ENCODE results near the gene MYZAP.

Gene MYZAP

DNA sequence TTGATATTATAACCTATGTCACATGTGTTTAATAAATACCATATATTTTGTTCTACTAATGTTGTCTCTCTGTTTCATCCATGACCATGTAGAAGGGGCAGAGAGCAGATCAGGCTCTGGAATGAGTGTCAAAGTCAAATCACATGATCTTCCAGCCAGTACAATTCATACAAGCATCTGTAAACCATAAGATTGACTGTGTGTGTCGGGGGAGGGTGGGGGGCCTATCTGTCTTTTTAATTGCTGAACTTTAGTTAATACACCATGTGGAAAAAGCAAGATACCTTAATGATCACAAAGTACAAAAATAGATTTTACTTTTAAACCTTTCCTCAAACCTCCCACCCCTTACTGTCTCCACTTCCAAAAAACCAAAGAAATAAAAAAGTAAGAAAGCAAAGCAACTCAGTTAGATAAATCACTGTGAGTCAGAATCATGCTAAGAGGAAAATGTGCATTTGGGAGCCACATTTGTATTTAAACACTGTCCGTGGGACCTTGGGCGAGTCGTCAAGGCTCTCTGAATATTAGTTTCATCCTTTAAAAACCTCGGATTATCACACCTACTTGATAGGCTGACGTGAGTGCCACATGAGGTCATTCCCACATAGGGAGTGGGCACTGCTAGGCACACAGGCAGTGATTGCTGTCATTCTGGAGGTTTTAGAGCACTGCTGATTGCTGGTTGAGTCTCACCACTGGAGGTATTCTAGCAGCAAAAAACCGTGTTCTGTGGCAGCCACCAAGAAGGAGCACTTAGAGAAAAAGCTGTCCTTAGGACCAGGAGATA lies 93.8 kb downstream of the MYZAP start:
- Histone ChIP-seq H3K4me1 (ENCODE audit: insufficient read depth, low read length) (no peaks in the 10 kb centered on the region), H3K9ac (ENCODE audit: low read depth, low read length) (no peak overlapping the region), H4K20me1 (ENCODE audit: insufficient read depth, low read length) (no peaks in the 10 kb centered on the region), H2AFZ (ENCODE audit: low read depth, low read length) (no peak overlapping the region), H3K4me2 (ENCODE audit: insufficient read depth, low read length) (no peak overlapping the region), H3K9me3 (ENCODE audit: insufficient read depth, low read length, severe bottlenecking) (no peaks in the 10 kb centered on the region), H3K36me3 (ENCODE audit: insufficient read depth, low read length) (no peaks in the 10 kb centered on the region), H3K27me3 (ENCODE audit: insufficient read depth, low read length, poor library complexity) (no peaks in the 10 kb centered on the region), H3K79me2 (ENCODE audit: insufficient read depth, low read length) (no peaks in the 10 kb centered on the region), H3K27ac (ENCODE audit: low read length) (no peak overlapping the region), H3K4me3 (ENCODE audit: low read depth in 1 of 2, low read length in 2 of 2) (no peak overlapping the region)
- TF ChIP-seq EZH2 (IDR thresholded peaks at IDR 0.05; ENCODE audit: borderline replicate concordance, low read depth, low read length, severe bottlenecking) = no peak
- TF ChIP-seq, protein P1, sequence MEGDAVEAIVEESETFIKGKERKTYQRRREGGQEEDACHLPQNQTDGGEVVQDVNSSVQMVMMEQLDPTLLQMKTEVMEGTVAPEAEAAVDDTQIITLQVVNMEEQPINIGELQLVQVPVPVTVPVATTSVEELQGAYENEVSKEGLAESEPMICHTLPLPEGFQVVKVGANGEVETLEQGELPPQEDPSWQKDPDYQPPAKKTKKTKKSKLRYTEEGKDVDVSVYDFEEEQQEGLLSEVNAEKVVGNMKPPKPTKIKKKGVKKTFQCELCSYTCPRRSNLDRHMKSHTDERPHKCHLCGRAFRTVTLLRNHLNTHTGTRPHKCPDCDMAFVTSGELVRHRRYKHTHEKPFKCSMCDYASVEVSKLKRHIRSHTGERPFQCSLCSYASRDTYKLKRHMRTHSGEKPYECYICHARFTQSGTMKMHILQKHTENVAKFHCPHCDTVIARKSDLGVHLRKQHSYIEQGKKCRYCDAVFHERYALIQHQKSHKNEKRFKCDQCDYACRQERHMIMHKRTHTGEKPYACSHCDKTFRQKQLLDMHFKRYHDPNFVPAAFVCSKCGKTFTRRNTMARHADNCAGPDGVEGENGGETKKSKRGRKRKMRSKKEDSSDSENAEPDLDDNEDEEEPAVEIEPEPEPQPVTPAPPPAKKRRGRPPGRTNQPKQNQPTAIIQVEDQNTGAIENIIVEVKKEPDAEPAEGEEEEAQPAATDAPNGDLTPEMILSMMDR (IDR thresholded peaks at IDR 0.05; ENCODE audit: borderline replicate concordance, extremely low read depth, low read length, poor library complexity, severe bottlenecking) = no peak
- no peak for ATAC-seq (ENCODE audit: insufficient read depth, low read depth)
- DNase-seq = no peak

DNA sequence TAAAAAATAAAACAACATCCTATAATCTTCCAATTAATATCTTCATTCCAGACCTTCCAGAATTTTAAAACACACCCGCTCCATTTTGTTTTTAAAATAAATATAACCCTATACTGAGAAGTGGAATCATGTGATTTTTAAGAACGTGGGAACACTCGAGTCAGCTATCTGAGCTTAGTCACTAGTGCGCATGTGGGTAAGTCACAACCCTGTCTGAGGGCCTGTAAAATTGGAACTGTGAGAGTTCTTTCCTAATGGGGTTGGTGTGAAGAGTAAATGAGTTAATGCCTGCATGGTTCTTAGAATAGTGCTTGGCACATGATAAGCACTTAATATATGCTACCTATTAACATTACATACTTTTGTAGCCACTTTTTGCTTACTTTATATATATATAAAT lies 95.0 kb downstream of the MYZAP start:
- ATAC-seq (ENCODE audit: insufficient read depth, low read depth) (no peak), DNase-seq (no peak)
- no peak overlapping the region for H3K9ac ChIP-seq (ENCODE audit: low read depth, low read length)
- H3K27ac ChIP-seq (ENCODE audit: low read length) = no peak overlapping the region
- no peaks in the 10 kb centered on the region for H3K4me1 ChIP-seq (ENCODE audit: insufficient read depth, low read length)
- H4K20me1 ChIP-seq (ENCODE audit: insufficient read depth, low read length) = no peaks in the 10 kb centered on the region
- TF ChIP-seq EZH2 (IDR thresholded peaks at IDR 0.05; ENCODE audit: borderline replicate concordance, low read depth, low read length, severe bottlenecking) = no peak
- TF ChIP-seq, protein P1 (IDR thresholded peaks at IDR 0.05; ENCODE audit: borderline replicate concordance, extremely low read depth, low read length, poor library complexity, severe bottlenecking) = no peak
- H3K79me2 ChIP-seq (ENCODE audit: insufficient read depth, low read length) = no peaks in the 10 kb centered on the region
- no peaks in the 10 kb centered on the region for H3K36me3 ChIP-seq (ENCODE audit: insufficient read depth, low read length)
- no peak overlapping the region for H2AFZ ChIP-seq (ENCODE audit: low read depth, low read length)
- H3K4me3 ChIP-seq (ENCODE audit: low read depth in 1 of 2, low read length in 2 of 2) = no peak overlapping the region
- no peak overlapping the region for H3K4me2 ChIP-seq (ENCODE audit: insufficient read depth, low read length)
- no peaks in the 10 kb centered on the region for H3K9me3 ChIP-seq (ENCODE audit: insufficient read depth, low read length, severe bottlenecking)
- H3K27me3 ChIP-seq (ENCODE audit: insufficient read depth, low read length, poor library complexity) = no peaks in the 10 kb centered on the region

DNA sequence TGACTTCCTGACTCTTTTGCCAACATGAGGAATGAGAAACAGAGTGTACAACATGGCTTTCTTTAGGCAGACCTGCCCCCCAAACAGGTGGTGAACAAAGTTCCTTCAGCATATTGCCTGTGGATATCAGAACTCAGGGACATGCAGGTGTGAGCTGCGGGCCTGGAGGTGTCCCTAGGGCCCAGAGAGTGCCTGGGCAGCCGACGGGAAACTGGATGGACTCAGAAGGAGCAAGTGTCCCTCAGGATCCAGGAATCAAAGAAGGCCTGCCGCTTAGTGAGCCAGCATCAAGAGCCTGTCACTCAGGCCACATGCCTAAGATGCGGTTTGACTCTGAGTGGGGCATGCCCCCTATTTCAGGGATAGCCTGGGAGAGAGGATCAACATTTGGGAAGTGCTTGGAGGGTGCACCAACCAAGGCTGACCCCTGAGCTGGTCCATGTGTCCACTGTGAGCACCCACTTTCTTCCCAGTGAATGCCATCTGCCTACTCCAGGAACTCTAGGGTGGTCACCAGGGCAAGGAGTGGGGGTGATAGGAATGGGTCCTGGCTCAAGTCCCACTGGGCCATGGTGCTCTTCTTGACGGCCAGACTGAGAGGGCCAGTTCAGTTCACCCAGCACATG lies 98.8 kb downstream of the MYZAP start:
- Histone ChIP-seq H3K9me3 (ENCODE audit: insufficient read depth, low read length, severe bottlenecking) (no peaks in the 10 kb centered on the region), H3K4me2 (ENCODE audit: insufficient read depth, low read length) (no peak overlapping the region), H4K20me1 (ENCODE audit: insufficient read depth, low read length) (no peaks in the 10 kb centered on the region), H3K4me3 (ENCODE audit: low read depth in 1 of 2, low read length in 2 of 2) (no peak overlapping the region), H3K27me3 (ENCODE audit: insufficient read depth, low read length, poor library complexity) (peaks cover 9% of the 10 kb centered on the region), H3K9ac (ENCODE audit: low read depth, low read length) (no peak overlapping the region), H3K36me3 (ENCODE audit: insufficient read depth, low read length) (no peaks in the 10 kb centered on the region), H2AFZ (ENCODE audit: low read depth, low read length) (no peak overlapping the region), H3K27ac (ENCODE audit: low read length) (no peak overlapping the region), H3K4me1 (ENCODE audit: insufficient read depth, low read length) (no peaks in the 10 kb centered on the region), H3K79me2 (ENCODE audit: insufficient read depth, low read length) (no peaks in the 10 kb centered on the region)
- no peak for TF ChIP-seq EZH2 (IDR thresholded peaks at IDR 0.05; ENCODE audit: borderline replicate concordance, low read depth, low read length, severe bottlenecking)
- TF ChIP-seq, protein P1 (IDR thresholded peaks at IDR 0.05; ENCODE audit: borderline replicate concordance, extremely low read depth, low read length, poor library complexity, severe bottlenecking) = no peak
- ATAC-seq (ENCODE audit: insufficient read depth, low read depth) = no peak
- DNase-seq = no peak
